GM21825 (cell line): ENCODE results near the gene PQBP1.

ENCODE experiments used
- ATAC-seq: cut with Tn5 transposase; IDR thresholded peaks from one replicate; pipeline ENCODE4 v1.9.1; 2021; ENCODE audit warnings: mild to moderate bottlenecking, moderate library complexity; ENCODE audit not compliant: unreplicated experiment

The PQBP1 gene

GRCh38 chrX:48919947-48920717 lies 22.4 kb downstream of the PQBP1 start:
- ATAC-seq = no peak

- no peak for ATAC-seq
These were observed 23.0 kb downstream of the PQBP1 start for GRCh38 chrX:48920718-48921104.

- ATAC-seq = no peak
These were observed 26.0 kb downstream of the PQBP1 start for GRCh38 chrX:48923771-48924170.

- no peak for ATAC-seq
These were observed 26.5 kb downstream of the PQBP1 start for GRCh38 chrX:48924270-48924669.

- ATAC-seq = no peak
These were observed 29.4 kb downstream of the PQBP1 start for GRCh38 chrX:48927123-48927522.

- no peak for ATAC-seq
These were observed 30.1 kb downstream of the PQBP1 start for GRCh38 chrX:48927736-48928382.

GRCh38 chrX:48933757-48934156 lies 36.0 kb downstream of the PQBP1 start:
- ATAC-seq = no peak

GRCh38 chrX:48934581-48935300 lies 37.0 kb downstream of the PQBP1 start:
- ATAC-seq = no peak

- ATAC-seq = no peak
These were observed 37.6 kb downstream of the PQBP1 start for GRCh38 chrX:48935301-48935670.

GRCh38 chrX:48936429-48937053 lies 38.8 kb downstream of the PQBP1 start:
- ATAC-seq = peak; percentile 2

GRCh38 chrX:48937054-48937907 lies 39.6 kb downstream of the PQBP1 start:
- ATAC-seq = peak; percentile 51

- ATAC-seq = peak; percentile 51
These were observed 41.1 kb downstream of the PQBP1 start for GRCh38 chrX:48938721-48939425.

GRCh38 chrX:48939524-48940228 lies 41.9 kb downstream of the PQBP1 start:
- no peak for ATAC-seq

GRCh38 chrX:48940404-48940955 lies 42.8 kb downstream of the PQBP1 start:
- ATAC-seq = no peak

- no peak for ATAC-seq
These were observed 45.2 kb downstream of the PQBP1 start for GRCh38 chrX:48942895-48943294.

GRCh38 chrX:48945517-48946348 lies 48.0 kb downstream of the PQBP1 start:
- ATAC-seq = no peak

GRCh38 chrX:48948589-48948988 lies 50.9 kb downstream of the PQBP1 start:
- ATAC-seq = no peak
